ENCODE measurements around the gene ING5.

DNA sequence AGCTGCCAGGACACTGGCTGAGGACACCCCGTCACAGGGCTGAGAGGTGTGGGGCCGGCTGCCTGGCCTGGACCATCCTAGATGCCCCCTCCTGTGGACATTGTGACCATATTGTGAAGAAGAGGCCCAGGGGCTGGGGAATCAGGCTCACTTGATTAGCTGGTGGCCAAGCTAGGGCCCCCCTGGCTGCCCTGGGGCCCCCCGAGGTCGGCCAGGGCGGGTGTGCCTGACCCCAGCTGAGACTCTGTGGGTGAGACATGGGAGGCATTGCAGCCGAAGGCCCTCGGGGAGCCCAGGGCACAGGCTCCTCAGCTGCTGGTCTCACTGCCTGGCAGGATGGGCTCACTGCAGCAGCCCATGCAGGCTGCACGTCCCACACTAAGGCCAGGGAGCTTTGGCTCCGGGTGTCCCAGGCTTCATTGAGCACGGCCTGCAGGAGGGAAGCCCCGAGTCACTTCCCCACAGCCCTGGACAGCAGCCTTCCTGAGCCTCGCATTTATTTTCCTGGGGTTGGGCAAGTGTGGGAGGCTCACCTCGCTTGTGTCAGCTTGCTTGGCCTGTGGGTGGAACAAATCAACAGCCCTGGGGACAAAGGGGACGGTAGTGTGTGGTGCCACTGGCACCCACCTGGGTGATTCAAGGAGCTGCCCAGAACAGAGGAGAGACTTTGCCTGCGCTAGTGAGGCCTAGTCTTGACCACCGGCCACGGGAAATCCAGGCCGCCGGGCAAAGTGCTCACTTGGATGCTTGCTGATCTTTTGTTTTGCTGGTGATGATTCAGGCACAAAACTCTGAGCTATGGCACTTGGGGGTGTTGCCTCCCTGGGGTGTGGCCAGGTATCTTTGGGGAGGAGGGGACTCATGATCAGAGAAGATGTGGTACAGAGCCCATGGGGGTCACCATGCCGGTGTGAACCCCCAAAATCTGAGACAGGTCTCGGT is 76.1 kb downstream of the ING5 start:
- TF ChIP-seq, protein P1, sequence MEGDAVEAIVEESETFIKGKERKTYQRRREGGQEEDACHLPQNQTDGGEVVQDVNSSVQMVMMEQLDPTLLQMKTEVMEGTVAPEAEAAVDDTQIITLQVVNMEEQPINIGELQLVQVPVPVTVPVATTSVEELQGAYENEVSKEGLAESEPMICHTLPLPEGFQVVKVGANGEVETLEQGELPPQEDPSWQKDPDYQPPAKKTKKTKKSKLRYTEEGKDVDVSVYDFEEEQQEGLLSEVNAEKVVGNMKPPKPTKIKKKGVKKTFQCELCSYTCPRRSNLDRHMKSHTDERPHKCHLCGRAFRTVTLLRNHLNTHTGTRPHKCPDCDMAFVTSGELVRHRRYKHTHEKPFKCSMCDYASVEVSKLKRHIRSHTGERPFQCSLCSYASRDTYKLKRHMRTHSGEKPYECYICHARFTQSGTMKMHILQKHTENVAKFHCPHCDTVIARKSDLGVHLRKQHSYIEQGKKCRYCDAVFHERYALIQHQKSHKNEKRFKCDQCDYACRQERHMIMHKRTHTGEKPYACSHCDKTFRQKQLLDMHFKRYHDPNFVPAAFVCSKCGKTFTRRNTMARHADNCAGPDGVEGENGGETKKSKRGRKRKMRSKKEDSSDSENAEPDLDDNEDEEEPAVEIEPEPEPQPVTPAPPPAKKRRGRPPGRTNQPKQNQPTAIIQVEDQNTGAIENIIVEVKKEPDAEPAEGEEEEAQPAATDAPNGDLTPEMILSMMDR (IDR thresholded peaks at IDR 0.05), result no peak
- no peak for TF ChIP-seq POLR2A (IDR thresholded peaks at IDR 0.05)

Measured in uterus (tissue), 2 donors.